Fibroblast of skin of scalp (primary cell): ENCODE results near the gene ABCC9. TPM values are rescaled to one million over a fixed set of nuclear protein-coding genes. Genes with fewer than 3 reads are reported as not detected.

Source experiments
- DNase-seq: peaks from one replicate; pipeline ENCODE4 v3.0.0-alpha.2; 2013
- polyA plus RNA-seq, 2 experiments: library from polyadenylated mRNA; unstranded; fragments of 120-200 nt; gene quantifications; one replicate each; pipeline ENCODE4 v1.2.1, GENCODE V29; 2013; ENCODE audit not compliant: insufficient read length in 2 of 2

The ABCC9 gene
- polyA plus RNA-seq (2013, experiment 1 of 2; ENCODE audit: insufficient read length), result 2.7 TPM
- polyA plus RNA-seq (2013, experiment 2 of 2; ENCODE audit: insufficient read length), result 3.5 TPM

GRCh38 chr12:21940549-21941505, at the start of gene ABCC9:
Gene ABCC9 (minus strand): TSS chr12:21941426. CDS start chr12:21936674, 4,752 bp downstream.
- DNase-seq, result peak; percentile 54

- peak; percentile 53 for DNase-seq
Observed at GRCh38 chr12:21989819-21990412, 48.7 kb upstream of the ABCC9 start.

GRCh38 chr12:21988619-21989018, 47.4 kb upstream of the ABCC9 start:
- DNase-seq, result no peak

GRCh38 chr12:21987755-21988154, 46.5 kb upstream of the ABCC9 start:
- no peak for DNase-seq

- DNase-seq, result no peak
Observed at GRCh38 chr12:21985155-21985554, 43.9 kb upstream of the ABCC9 start.

GRCh38 chr12:21984375-21984774, 43.1 kb upstream of the ABCC9 start:
- DNase-seq, result no peak

GRCh38 chr12:21983095-21983494, 41.9 kb upstream of the ABCC9 start:
- no peak for DNase-seq

GRCh38 chr12:21980544-21980943, 39.3 kb upstream of the ABCC9 start:
- DNase-seq, result no peak

- no peak for DNase-seq
Observed at GRCh38 chr12:21975293-21975692, 34.1 kb upstream of the ABCC9 start.

- no peak for DNase-seq
Observed at GRCh38 chr12:21973221-21973620, 32.0 kb upstream of the ABCC9 start.

GRCh38 chr12:21972055-21972454, 30.8 kb upstream of the ABCC9 start:
- DNase-seq, result no peak

- no peak for DNase-seq
Observed at GRCh38 chr12:21971344-21971743, 30.1 kb upstream of the ABCC9 start.

- no peak for DNase-seq
Observed at GRCh38 chr12:21962821-21963220, 21.6 kb upstream of the ABCC9 start.

GRCh38 chr12:21962236-21962635, 21.0 kb upstream of the ABCC9 start:
- DNase-seq, result no peak

- no peak for DNase-seq
Observed at GRCh38 chr12:21950649-21951048, 9.4 kb upstream of the ABCC9 start.

GRCh38 chr12:21949036-21949435, 7.8 kb upstream of the ABCC9 start:
- no peak for DNase-seq

- DNase-seq, result no peak
Observed at GRCh38 chr12:21946983-21947382, 5.8 kb upstream of the ABCC9 start.

GRCh38 chr12:21945002-21945401, 3.8 kb upstream of the ABCC9 start:
- DNase-seq, result no peak

GRCh38 chr12:21942377-21942703, 1.1 kb upstream of the ABCC9 start:
- no peak for DNase-seq

GRCh38 chr12:21941506-21942376, 515 bp upstream of the ABCC9 start:
- DNase-seq, result peak; percentile 55

GRCh38 chr12:21939435-21939834, 1.8 kb downstream of the ABCC9 start:
- DNase-seq, result no peak

- DNase-seq, result no peak
Observed at GRCh38 chr12:21938879-21939278, 2.3 kb downstream of the ABCC9 start.

GRCh38 chr12:21934173-21934572, 7.1 kb downstream of the ABCC9 start:
- peak; percentile 35 for DNase-seq
